Small intestine (tissue), 7 donors: ENCODE data around the gene MRLN. TPM values are rescaled to one million over a fixed set of nuclear protein-coding genes. Genes with fewer than 3 reads are reported as not detected.
A peak's percentile ranks its signal among the peaks of the same experiment; 100 is the strongest.

Source experiments
- DNase-seq, 2 donors: peaks; one replicate each; pipeline versions ENCODE4 v3.0.0 to v3.0.0-alpha.2; 2013
- FAIRE-seq: peaks from 2 replicates; lab custom pipeline; 2012; peaks lifted over from hg19 to GRCh38; lab: Jason Lieb, UNC
- H3K27ac ChIP-seq, 3 donors: one replicate each; pipeline ENCODE4 v1.5.1; 2013; ENCODE audit warnings: low read length in 2 of 3, mild to moderate bottlenecking in 2 of 3, control low read depth in 1 of 3, inconsistent platforms in 1 of 3, low read depth in 1 of 3, moderate library complexity in 1 of 3
- H3K27me3 ChIP-seq, 3 donors: one replicate each; pipeline ENCODE4 v1.6.1; 2013; ENCODE audit warnings: low read length in 3 of 3, inconsistent platforms in 1 of 3; ENCODE audit not compliant: control insufficient read depth in 3 of 3, insufficient read depth in 3 of 3
- H3K36me3 ChIP-seq, 3 donors: one replicate each; pipeline ENCODE4 v1.6.1; 2013; ENCODE audit warnings: low read length in 3 of 3, inconsistent platforms in 1 of 3, low read depth in 1 of 3, mild to moderate bottlenecking in 1 of 3, moderate library complexity in 1 of 3; ENCODE audit not compliant: control insufficient read depth in 3 of 3, insufficient read depth in 2 of 3
- H3K4me1 ChIP-seq, 3 donors: one replicate each; pipeline ENCODE4 v1.6.1; 2013; ENCODE audit warnings: low read length in 2 of 3, inconsistent platforms in 1 of 3, low read depth in 1 of 3, mild to moderate bottlenecking in 1 of 3, moderate library complexity in 1 of 3; ENCODE audit not compliant: control insufficient read depth in 3 of 3, insufficient read depth in 2 of 3
- H3K4me3 ChIP-seq, 3 donors: one replicate each; pipeline ENCODE4 v1.5.1; 2013; ENCODE audit warnings: low read length in 3 of 3, control low read depth in 1 of 3, inconsistent platforms in 1 of 3, low read depth in 1 of 3, mild to moderate bottlenecking in 1 of 3, moderate library complexity in 1 of 3
- H3K9me3 ChIP-seq, 2 donors: one replicate each; pipeline ENCODE4 v1.6.1; 2013; ENCODE audit warnings: low read depth in 1 of 2, low read length in 1 of 2; ENCODE audit not compliant: control insufficient read depth in 2 of 2, insufficient read depth in 1 of 2
- WGBS, 3 donors: extraction: QIAGEN DNeasy Blood & Tissue Kit; methylation state at CpG; one replicate each; pipeline ENCODE4 v1.1.7; 2013; 5-methylcytosine and 5-hydroxymethylcytosine counted together
- polyA plus RNA-seq, 4 donors: library from polyadenylated mRNA; stranded (reverse) in 3 of 4; unstranded in 1 of 4; fragments of 200-250 nt in 3 of 4; fragments of 120-200 nt in 1 of 4; gene quantifications; one replicate each; pipeline versions ENCODE4 v1.2.1 to v1.2.3, GENCODE V29; 2013
- donor health status: healthy with polysubstance abuse.
- donor health status: control.
- donor health status: control.
- donor health status: Bipolar disorder and iron deficiency.
- donor health status: healthy.

Gene MRLN
- polyA plus RNA-seq, 4 donors = 0.65 TPM; not detected in 3

DNA sequence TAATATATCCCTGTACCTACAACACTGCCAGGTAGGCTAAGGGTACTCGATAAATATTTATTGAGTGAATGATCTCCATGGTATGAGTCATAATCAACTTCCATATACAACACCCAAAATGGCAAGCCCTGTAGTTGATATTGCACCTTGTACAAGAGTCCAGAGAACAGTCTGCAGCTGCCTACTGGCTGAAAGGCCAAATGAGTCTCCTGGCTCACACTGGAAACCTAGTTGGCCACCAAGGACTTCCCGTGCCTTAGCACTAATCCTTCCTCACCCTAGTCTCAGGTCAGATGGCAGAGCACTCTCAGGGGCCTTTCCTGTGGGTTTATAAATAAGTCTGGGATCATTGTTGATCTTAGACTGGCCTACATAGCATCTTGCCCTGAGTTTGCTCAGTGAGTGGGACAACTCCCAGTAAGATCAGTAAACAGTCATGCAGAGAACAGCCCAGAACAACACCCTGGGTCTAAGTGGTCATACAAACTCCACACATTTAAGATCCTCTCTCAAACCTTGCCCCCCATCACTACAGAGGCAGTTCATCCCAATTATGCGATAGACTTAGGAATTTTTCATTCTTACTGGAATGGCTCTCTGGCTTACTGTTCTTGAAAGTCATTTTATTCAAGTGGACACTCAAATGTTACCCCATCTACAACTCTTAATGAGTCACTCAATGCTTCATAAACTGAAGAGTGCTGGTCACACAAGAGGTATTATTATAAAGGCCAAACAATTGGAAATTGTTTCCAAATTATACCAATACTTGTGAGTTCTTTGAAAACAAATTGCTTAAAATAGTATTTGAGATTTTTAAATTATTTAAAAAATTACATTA is 28.9 kb downstream of the MRLN start:
- Histone ChIP-seq H3K27me3 (no peaks in the 10 kb centered on the region), H3K4me1 (no peaks in the 10 kb centered on the region), H3K27ac (peak overlapping the region in 1 of 3 donors; percentile 30), H3K36me3 (no peaks in the 10 kb centered on the region), H3K4me3 (no peak overlapping the region), H3K9me3 (no peaks in the 10 kb centered on the region)
- WGBS, 3 donors = 55 to 76% (median 59%) methylated on average over 3 of the region's 3 CpGs
- FAIRE-seq (no peak), DNase-seq (peak; percentile 11 to 91)

DNA sequence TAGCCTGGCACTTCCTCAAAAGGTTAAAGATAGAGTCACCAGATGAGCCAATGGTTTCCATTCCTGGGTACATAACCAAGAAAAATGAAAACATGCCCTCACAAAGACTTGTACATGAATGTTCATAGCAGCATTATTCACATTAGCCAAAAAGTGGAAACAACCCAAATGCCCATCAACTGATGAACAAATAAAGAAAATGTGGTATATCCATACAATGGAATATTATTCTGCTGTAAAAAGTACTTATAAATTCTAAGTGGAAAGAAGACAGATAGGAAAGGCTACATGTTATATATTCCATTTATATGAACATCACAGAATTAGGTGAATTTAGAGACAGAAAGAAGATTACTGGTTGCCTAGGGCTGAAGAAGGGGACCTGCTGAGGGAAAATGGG is 32.9 kb downstream of the MRLN start:
- Histone ChIP-seq H3K4me3 (no peak overlapping the region), H3K27me3 (no peaks in the 10 kb centered on the region), H3K9me3 (no peaks in the 10 kb centered on the region), H3K4me1 (no peaks in the 10 kb centered on the region), H3K36me3 (no peaks in the 10 kb centered on the region), H3K27ac (no peak overlapping the region)
- DNase-seq = no peak
- FAIRE-seq = no peak

DNA sequence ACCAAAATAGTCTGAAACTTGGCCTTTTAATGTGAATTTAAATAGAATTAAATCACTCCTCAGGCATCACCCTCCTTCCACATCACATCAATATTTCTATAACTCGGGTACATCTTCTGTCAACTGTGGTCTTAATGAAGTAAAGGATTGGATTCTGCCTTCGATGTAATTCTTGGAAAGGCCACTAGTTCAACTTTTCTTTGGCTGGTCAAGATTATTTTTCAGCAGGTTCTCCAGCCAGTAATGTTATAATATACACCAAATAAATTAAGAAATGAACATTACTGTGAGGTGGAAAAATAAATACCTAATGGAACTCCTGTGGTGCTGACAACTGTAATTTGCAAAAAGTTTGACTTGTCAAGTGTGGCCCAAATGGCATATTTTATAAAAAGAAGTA is 33.9 kb downstream of the MRLN start:
- Histone ChIP-seq H3K36me3 (no peaks in the 10 kb centered on the region), H3K27ac (no peak overlapping the region), H3K4me1 (no peaks in the 10 kb centered on the region), H3K9me3 (no peaks in the 10 kb centered on the region), H3K27me3 (no peaks in the 10 kb centered on the region), H3K4me3 (no peak overlapping the region)
- no peak for DNase-seq
- 51 to 75% (median 75%) methylated on average over 2 of the region's 2 CpGs for WGBS, 3 donors
- no peak for FAIRE-seq

DNA sequence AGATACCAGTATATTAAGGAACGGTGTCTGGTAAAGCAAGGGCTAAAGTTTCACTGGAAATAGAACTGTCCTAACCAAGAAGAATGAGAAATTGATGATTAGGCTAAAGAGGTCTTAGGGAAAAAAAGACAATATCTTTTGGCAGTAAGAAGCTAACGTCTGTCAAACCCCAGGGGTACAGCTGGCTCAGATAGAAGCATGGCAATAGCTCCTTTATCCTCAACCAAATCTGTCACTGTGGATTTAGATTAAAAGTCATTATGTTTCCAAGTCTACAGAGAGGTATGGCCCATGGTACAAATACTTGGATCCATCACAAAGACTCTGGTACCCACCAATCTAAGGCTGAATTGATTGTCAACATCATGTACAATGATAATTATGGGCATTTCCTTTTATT is 35.0 kb downstream of the MRLN start:
- DNase-seq (no peak), FAIRE-seq (no peak)
- no peaks in the 10 kb centered on the region for H3K9me3 ChIP-seq
- H3K27ac ChIP-seq = no peak overlapping the region
- H3K27me3 ChIP-seq = peaks cover 0 to 3% (median 0%) of the 10 kb centered on the region in 3 donors
- no peaks in the 10 kb centered on the region for H3K4me1 ChIP-seq
- no peaks in the 10 kb centered on the region for H3K36me3 ChIP-seq
- 79 to 89% (median 83%) methylated on average over 2 of the region's 2 CpGs for WGBS, 3 donors
- no peak overlapping the region for H3K4me3 ChIP-seq

DNA sequence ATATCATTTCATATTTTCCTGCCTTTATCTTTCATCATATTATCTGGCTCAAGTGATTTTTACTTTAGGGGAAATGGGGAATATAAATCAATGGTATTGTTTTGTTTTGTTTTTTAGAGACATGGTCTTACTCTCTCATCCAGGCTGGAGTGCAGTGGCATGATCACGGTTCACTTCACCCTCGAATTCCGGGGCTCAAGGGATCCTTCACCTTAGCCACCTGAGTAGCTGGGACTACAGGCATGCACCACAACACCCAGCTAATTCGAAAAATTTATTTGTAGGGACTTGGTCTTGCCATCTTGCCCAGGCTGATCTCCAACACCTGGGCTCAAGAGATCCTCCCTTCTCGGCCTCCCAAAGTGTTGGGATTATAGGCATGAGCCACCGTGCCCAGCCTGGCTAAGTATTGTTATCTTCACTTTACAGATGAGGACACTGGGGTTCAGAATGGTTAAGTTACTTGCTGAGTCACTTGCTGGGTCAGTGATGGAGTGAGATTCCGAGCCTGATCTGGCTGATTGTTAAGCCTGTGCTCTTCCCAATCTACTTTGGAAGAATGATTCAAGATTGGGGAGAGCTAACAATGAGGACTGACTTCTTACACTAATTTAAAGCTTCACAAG is 39.9 kb downstream of the MRLN start:
- no peaks in the 10 kb centered on the region for H3K36me3 ChIP-seq
- H3K4me3 ChIP-seq = no peak overlapping the region
- H3K27ac ChIP-seq = no peak overlapping the region
- WGBS, 3 donors = 78 to 85% (median 80%) methylated on average over 7 of the region's 7 CpGs
- FAIRE-seq (no peak), DNase-seq (no peak)
- no peaks in the 10 kb centered on the region for H3K9me3 ChIP-seq
- peaks cover 2 to 27% (median 11%) of the 10 kb centered on the region in 3 donors for H3K27me3 ChIP-seq
- H3K4me1 ChIP-seq = peaks cover 0 to 5% (median 3%) of the 10 kb centered on the region in 3 donors

DNA sequence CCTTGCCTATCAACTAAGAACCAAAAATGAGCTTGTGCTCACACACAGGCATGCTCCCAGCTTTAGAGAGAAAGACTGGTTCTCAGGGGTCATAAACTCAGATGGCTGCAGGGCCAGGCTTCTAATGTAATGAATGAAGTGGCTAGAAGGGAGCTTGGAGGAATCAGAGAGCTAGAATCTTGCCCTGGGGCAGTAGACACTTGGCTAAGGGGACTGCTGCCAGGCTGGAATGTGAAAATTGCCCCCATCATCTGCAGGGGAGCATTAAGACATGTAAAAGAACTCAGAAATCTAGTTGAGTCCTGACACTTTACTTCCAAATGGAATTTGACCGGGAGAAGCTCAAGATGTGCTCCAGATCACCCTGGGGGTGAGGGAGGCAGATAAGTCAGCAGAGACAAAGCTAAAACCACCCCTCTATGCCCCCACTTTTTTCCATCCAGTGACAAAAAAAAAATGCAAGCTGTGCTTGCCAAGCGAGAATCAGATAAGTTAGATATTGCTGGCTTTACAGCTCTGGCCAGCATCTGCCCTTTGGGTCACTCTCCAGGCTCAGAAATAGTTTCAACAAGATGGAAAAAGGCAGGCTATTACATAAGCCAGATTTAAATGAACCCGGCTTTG is 41.3 kb downstream of the MRLN start:
- DNase-seq = no peak
- H3K36me3 ChIP-seq = no peaks in the 10 kb centered on the region
- H3K27ac ChIP-seq = no peak overlapping the region
- H3K27me3 ChIP-seq = peaks cover 2 to 35% (median 11%) of the 10 kb centered on the region in 3 donors
- no peak overlapping the region for H3K4me3 ChIP-seq
- H3K4me1 ChIP-seq = peaks cover 0 to 5% (median 3%) of the 10 kb centered on the region in 3 donors
- WGBS, 3 donors = 40 to 49% (median 48%) methylated on average over 3 of the region's 3 CpGs
- FAIRE-seq = no peak
- no peaks in the 10 kb centered on the region for H3K9me3 ChIP-seq

DNA sequence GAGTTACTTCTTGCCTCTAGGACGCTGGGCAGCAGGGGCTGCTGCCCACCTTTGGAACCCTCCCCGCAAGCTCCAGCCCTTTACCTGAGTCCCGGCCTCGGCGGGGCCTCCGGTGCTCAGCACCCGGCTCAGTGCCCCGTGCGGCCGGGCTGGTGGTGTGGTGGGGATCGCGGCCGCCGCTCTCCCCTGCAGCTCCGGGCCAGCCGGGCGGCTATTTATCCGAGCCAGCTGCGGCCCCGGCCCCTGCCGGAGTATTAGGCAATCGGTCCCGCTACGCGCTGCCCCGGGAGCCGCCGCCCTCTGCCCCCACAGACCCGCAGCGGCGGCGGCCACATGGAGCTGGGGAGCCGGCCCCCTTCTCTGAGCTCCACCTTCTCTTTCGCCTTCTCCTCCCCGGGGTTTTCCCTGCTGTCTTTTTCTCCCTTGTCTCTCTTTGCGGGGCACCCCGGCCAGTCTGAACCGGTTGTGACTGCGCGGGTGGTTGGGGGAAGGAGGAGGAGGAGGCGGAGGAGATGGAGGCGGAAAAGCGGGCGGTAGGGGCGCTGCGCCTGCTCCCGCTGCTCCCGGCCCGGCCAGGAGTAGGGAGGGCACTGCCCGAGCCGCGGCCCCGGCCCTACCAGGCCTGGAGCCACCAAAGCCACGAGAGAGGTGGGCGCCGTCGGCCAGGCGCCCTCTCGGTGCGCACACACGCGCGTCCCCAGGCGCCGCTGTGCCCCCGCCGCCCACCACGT is 43.7 kb downstream of the MRLN start, which contains the start of gene SLC16A9:
TSS of gene SLC16A9 (minus strand) at position 456 of the 731 bp plus-strand sequence. CDS start 25,559 bp downstream, outside the sequence.
- Histone ChIP-seq H3K4me1 (peaks cover 0 to 5% (median 3%) of the 10 kb centered on the region in 3 donors), H3K27me3 (peaks cover 2 to 35% (median 11%) of the 10 kb centered on the region in 3 donors), H3K27ac (no peak within 1 kb of the TSS), H3K36me3 (no peaks in the 10 kb centered on the region), H3K4me3 (peak within 1 kb of the TSS; percentile 48 to 56 (median 55)), H3K9me3 (no peaks in the 10 kb centered on the region)
- 0 to 1% (median 1%) methylated on average over 49 to 68 of the region's 68 CpGs for WGBS, 3 donors
- DNase-seq = peak; percentile 6 to 70
- no peak for FAIRE-seq
